Measurements from ENCODE around the gene RAB3D. TPM values are rescaled to one million over a fixed set of nuclear protein-coding genes. Genes with fewer than 3 reads are reported as not detected.

RAB3D gene
- total RNA-seq, 1 experiment from 2014 or later, result 7.1 TPM

GRCh38 chr19:11306337-11306736, 33.1 kb downstream of the RAB3D start:
- intact Hi-C loops (cut with micrococcal nuclease; ENCODE audit: unreplicated experiment), result no loop called here
- Mint-ChIP-seq H3K27ac (ENCODE audit: unreplicated experiment) (no peak overlapping the region), H3K4me1 (ENCODE audit: low read depth, unreplicated experiment) (no peaks in the 10 kb centered on the region), H3K4me3 (ENCODE audit: low read depth, unreplicated experiment) (no peak overlapping the region), H3K36me3 (ENCODE audit: insufficient read depth, unreplicated experiment) (no peaks in the 10 kb centered on the region), H3K9me3 (ENCODE audit: low read depth, unreplicated experiment) (no peaks in the 10 kb centered on the region), H3K27me3 (ENCODE audit: unreplicated experiment) (no peaks in the 10 kb centered on the region)
- no TSS peak for BruUV-seq (replicated peaks)
- TF ChIP-seq, protein P1, sequence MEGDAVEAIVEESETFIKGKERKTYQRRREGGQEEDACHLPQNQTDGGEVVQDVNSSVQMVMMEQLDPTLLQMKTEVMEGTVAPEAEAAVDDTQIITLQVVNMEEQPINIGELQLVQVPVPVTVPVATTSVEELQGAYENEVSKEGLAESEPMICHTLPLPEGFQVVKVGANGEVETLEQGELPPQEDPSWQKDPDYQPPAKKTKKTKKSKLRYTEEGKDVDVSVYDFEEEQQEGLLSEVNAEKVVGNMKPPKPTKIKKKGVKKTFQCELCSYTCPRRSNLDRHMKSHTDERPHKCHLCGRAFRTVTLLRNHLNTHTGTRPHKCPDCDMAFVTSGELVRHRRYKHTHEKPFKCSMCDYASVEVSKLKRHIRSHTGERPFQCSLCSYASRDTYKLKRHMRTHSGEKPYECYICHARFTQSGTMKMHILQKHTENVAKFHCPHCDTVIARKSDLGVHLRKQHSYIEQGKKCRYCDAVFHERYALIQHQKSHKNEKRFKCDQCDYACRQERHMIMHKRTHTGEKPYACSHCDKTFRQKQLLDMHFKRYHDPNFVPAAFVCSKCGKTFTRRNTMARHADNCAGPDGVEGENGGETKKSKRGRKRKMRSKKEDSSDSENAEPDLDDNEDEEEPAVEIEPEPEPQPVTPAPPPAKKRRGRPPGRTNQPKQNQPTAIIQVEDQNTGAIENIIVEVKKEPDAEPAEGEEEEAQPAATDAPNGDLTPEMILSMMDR (IDR thresholded peaks at IDR 0.05; ENCODE audit: unreplicated experiment), result no peak
- DNase-seq, result no peak
- CTCF ChIA-PET, result interaction anchor here (1.2 kb wide), 1 partner anchor 77 kb away, joined by 3 read pairs; no protein-coding TSS in a partner anchor

DNA sequence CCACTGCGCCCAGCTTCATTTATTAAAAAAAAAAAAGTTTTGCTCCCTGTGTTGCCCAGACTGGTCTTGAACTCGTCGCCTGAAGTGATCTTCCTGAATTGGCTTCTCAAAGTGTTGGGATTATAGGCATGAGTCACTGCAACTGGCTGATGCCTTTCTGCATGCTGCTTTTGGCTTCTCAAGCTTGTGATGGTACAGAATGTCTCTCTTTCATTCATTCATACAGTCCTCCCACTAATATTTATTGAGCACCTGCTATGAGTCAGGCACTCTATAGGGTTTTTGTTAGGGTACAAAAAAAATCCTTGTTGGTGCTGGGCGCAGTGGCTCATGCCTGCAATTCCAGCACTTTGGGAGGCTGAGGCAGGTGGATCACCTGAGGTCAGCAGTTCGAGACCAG, 34.5 kb downstream of the RAB3D start:
- no peak for DNase-seq
- no TSS peak for BruUV-seq (replicated peaks)
- Mint-ChIP-seq H3K27ac (ENCODE audit: unreplicated experiment) (no peak overlapping the region), H3K9me3 (ENCODE audit: low read depth, unreplicated experiment) (no peaks in the 10 kb centered on the region), H3K36me3 (ENCODE audit: insufficient read depth, unreplicated experiment) (no peaks in the 10 kb centered on the region), H3K27me3 (ENCODE audit: unreplicated experiment) (no peaks in the 10 kb centered on the region), H3K4me1 (ENCODE audit: low read depth, unreplicated experiment) (no peaks in the 10 kb centered on the region), H3K4me3 (ENCODE audit: low read depth, unreplicated experiment) (no peak overlapping the region)
- CTCF ChIA-PET, result no interaction called here
- TF ChIP-seq, protein P1 (IDR thresholded peaks at IDR 0.05; ENCODE audit: unreplicated experiment), result no peak
- intact Hi-C loops (cut with micrococcal nuclease; ENCODE audit: unreplicated experiment), result no loop called here

GRCh38 chr19:11300811-11301120, 38.7 kb downstream of the RAB3D start:
- H3K36me3 Mint-ChIP-seq (ENCODE audit: insufficient read depth, unreplicated experiment), result peaks cover 6% of the 10 kb centered on the region
- no peak for DNase-seq
- H3K4me3 Mint-ChIP-seq (ENCODE audit: low read depth, unreplicated experiment), result no peak overlapping the region
- intact Hi-C loops (cut with micrococcal nuclease; ENCODE audit: unreplicated experiment), result no loop called here
- BruUV-seq (replicated peaks), result no TSS peak
- TF ChIP-seq, protein P1 (IDR thresholded peaks at IDR 0.05; ENCODE audit: unreplicated experiment), result no peak
- no peaks in the 10 kb centered on the region for H3K9me3 Mint-ChIP-seq (ENCODE audit: low read depth, unreplicated experiment)
- no peaks in the 10 kb centered on the region for H3K27me3 Mint-ChIP-seq (ENCODE audit: unreplicated experiment)
- CTCF ChIA-PET, result no interaction called here
- no peak overlapping the region for H3K27ac Mint-ChIP-seq (ENCODE audit: unreplicated experiment)
- H3K4me1 Mint-ChIP-seq (ENCODE audit: low read depth, unreplicated experiment), result peaks cover 9% of the 10 kb centered on the region

- no peak overlapping the region for H3K4me3 Mint-ChIP-seq (ENCODE audit: low read depth, unreplicated experiment)
- H3K36me3 Mint-ChIP-seq (ENCODE audit: insufficient read depth, unreplicated experiment), result peaks cover 6% of the 10 kb centered on the region
- BruUV-seq (replicated peaks), result no TSS peak
- no peaks in the 10 kb centered on the region for H3K27me3 Mint-ChIP-seq (ENCODE audit: unreplicated experiment)
- no peaks in the 10 kb centered on the region for H3K9me3 Mint-ChIP-seq (ENCODE audit: low read depth, unreplicated experiment)
- peaks cover 14% of the 10 kb centered on the region for H3K4me1 Mint-ChIP-seq (ENCODE audit: low read depth, unreplicated experiment)
- CTCF ChIA-PET, result no interaction called here
- DNase-seq, result no peak
- H3K27ac Mint-ChIP-seq (ENCODE audit: unreplicated experiment), result no peak overlapping the region
- TF ChIP-seq, protein P1 (IDR thresholded peaks at IDR 0.05; ENCODE audit: unreplicated experiment), result no peak
- intact Hi-C loops (cut with micrococcal nuclease; ENCODE audit: unreplicated experiment), result loop anchor here (10.0 kb wide), 1 partner anchor 145 kb away; no protein-coding TSS in a partner anchor
Measured at GRCh38 chr19:11299946-11300810, 39.3 kb downstream of the RAB3D start.

Measured in Calu3 (cell line).